ENCODE results near the gene CAMKK2.
"Not testable (repeated sequence)": the region's sequence is repeated elsewhere in the genome, so short reads cannot be mapped to it uniquely, and the experiment has no call there.

The CAMKK2 gene

GRCh38 chr12:121219353-121219986, 77.0 kb downstream of the CAMKK2 start:
- no peak for FAIRE-seq

GRCh38 chr12:121218588-121219352, 77.7 kb downstream of the CAMKK2 start:
- FAIRE-seq = no peak

GRCh38 chr12:121217761-121218160, 78.7 kb downstream of the CAMKK2 start:
- FAIRE-seq = no peak

GRCh38 chr12:121217063-121217462, 79.4 kb downstream of the CAMKK2 start:
- FAIRE-seq = no peak

- no peak for FAIRE-seq
Measured at GRCh38 chr12:121216102-121216501, 80.4 kb downstream of the CAMKK2 start.

GRCh38 chr12:121214855-121215745, 81.4 kb downstream of the CAMKK2 start:
- FAIRE-seq = no peak

- no peak for FAIRE-seq
Measured at GRCh38 chr12:121214166-121214777, 82.2 kb downstream of the CAMKK2 start.

- no peak for FAIRE-seq
Measured at GRCh38 chr12:121212875-121213274, 83.6 kb downstream of the CAMKK2 start.

- no peak for FAIRE-seq
Measured at GRCh38 chr12:121209624-121210572, 86.6 kb downstream of the CAMKK2 start, which contains the start of gene P2RX4. TSS of gene P2RX4 (plus strand) at chr12:121210129. CDS start at chr12:121210165, 36 bp downstream.

- no peak for FAIRE-seq
Measured at GRCh38 chr12:121209221-121209620, 87.3 kb downstream of the CAMKK2 start.

GRCh38 chr12:121208571-121208970, 87.9 kb downstream of the CAMKK2 start:
- FAIRE-seq = not testable (repeated sequence)

- FAIRE-seq = no peak
Measured at GRCh38 chr12:121205491-121205890, 91.0 kb downstream of the CAMKK2 start.

- FAIRE-seq = no peak
Measured at GRCh38 chr12:121203482-121203881, 93.0 kb downstream of the CAMKK2 start.

- FAIRE-seq = no peak
Measured at GRCh38 chr12:121202407-121203355, 93.8 kb downstream of the CAMKK2 start.

- not testable (repeated sequence) for FAIRE-seq
Measured at GRCh38 chr12:121201140-121201539, 95.4 kb downstream of the CAMKK2 start.

- no peak for FAIRE-seq
Measured at GRCh38 chr12:121198949-121199348, 97.6 kb downstream of the CAMKK2 start.

- FAIRE-seq = no peak
Measured at GRCh38 chr12:121196902-121197301, 99.6 kb downstream of the CAMKK2 start.

GRCh38 chr12:121191151-121191550, 105.4 kb downstream of the CAMKK2 start:
- FAIRE-seq = no peak

GRCh38 chr12:121190523-121191031, 105.9 kb downstream of the CAMKK2 start:
- no peak for FAIRE-seq

- FAIRE-seq = no peak
Measured at GRCh38 chr12:121189619-121190155, 106.8 kb downstream of the CAMKK2 start.

Measured in TTC549 (cell line).